Measurements from ENCODE around the gene EFCAB14.

DNA sequence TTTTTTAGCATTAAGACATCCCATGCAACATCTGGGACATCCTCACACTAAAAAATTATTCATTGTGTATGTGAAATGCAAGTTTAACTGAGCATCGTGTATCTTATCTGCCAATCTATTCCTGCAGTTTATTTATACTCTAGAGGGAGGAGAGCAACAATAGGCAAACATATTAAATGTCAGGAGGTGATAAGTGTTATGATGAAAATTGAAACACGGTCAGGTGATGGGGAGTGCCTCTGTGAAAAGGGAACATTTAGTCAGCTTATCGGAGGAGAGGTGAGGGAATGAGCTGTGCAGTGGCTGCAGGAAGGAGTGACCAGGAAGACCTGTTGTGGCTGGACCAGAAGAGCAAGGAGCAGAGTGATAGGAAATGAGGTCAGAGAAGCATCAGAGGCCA is 775 bp upstream of the EFCAB14 start:
- TF ChIP-seq, protein P1, sequence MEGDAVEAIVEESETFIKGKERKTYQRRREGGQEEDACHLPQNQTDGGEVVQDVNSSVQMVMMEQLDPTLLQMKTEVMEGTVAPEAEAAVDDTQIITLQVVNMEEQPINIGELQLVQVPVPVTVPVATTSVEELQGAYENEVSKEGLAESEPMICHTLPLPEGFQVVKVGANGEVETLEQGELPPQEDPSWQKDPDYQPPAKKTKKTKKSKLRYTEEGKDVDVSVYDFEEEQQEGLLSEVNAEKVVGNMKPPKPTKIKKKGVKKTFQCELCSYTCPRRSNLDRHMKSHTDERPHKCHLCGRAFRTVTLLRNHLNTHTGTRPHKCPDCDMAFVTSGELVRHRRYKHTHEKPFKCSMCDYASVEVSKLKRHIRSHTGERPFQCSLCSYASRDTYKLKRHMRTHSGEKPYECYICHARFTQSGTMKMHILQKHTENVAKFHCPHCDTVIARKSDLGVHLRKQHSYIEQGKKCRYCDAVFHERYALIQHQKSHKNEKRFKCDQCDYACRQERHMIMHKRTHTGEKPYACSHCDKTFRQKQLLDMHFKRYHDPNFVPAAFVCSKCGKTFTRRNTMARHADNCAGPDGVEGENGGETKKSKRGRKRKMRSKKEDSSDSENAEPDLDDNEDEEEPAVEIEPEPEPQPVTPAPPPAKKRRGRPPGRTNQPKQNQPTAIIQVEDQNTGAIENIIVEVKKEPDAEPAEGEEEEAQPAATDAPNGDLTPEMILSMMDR (IDR thresholded peaks at IDR 0.05; ENCODE audit: insufficient read depth, low read depth, low read length): no peak
- no peak for TF ChIP-seq EZH2 (IDR thresholded peaks at IDR 0.05; ENCODE audit: insufficient read depth, low read length)
